ENCODE results near the gene YTHDF1. TPM values are rescaled to one million over a fixed set of nuclear protein-coding genes. Genes with fewer than 3 reads are reported as not detected.

The YTHDF1 gene
- total RNA-seq, 1 donor: 30.7 TPM

DNA sequence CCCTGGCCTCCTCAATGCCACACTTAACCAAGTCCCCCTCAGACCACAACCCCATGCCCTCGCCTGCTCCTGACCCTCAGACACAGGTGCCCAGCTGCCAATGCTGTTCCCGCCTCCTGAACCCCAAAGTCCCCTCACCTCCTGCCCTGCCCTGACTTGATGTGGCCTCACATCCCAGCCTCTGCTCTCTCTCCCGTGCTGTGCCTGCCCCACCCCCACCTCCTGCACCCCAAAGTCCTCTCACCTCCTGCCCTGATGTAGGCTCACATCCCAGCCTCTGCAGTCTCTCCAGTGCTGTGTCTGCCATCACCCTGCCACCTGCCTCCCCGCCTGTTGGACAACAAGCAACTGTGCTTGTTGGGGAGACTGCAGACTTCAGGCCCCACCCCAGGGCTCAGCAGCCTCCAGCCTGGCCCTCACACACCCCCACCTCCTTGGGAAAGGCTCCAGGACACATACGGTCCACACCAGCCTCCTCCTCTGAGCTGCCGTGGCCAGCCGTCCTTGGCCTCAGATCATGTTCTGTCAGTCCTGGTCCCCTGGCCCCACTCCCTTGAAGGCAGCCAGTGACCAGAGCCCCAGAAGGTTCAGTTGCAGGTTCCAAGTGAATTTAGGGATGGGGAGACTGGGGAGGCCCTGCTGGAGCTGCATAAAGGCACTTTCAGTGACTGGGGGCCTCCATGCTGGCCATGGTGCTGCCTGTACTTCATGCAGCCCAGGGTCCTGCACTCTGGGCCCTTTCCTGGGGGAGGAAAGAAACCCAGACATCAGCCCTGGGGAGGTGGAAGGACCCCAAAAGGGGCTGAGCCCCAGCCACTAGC lies 28.4 kb downstream of the YTHDF1 start:
- H3K4me3 ChIP-seq (ENCODE audit: low read depth, low read length): no peak overlapping the region
- no peak for DNase-seq (ENCODE audit: low read depth)
- no peak for TF ChIP-seq CTCF (IDR thresholded peaks at IDR 0.05; ENCODE audit: insufficient read depth, low read depth, low read length)

DNA sequence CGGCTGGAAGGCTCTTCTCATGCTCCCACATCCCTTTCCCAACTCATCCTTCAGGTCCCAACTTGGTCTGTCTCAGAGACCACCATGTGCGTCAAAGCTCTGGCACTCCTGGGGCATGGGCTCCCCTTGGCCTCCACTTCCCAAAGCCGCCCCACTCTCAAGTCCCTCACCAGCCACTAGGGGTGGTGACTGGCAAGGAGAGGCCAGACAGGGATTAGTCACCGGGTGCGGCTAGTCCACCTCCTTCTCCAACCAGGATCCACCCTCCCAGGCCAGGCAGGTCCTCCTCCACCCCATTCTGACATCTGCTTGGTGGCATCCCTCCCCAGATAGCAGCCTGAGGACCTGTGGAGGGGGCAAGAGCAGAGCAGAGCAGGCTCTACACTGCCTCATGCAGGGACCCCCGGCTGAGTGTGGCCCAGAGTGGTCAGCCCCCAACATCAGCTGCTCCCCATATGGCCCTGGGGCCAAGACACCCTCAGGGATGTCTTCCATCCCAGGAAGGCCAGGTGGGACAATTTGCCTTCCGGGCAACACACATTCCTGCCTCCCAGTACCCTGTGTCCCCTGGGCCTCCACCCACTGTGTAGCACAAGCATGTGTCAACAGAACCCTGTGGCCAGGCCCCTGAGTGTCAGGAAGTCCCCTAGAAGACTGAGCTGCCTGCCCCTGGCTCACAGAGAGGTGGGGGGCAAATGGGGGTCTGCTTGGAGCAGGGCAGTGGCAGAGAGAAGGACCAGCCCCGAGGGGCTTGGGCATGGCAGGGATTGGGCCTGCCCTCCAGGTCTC lies 29.2 kb downstream of the YTHDF1 start:
- no peak overlapping the region for H3K4me3 ChIP-seq (ENCODE audit: low read depth, low read length)
- TF ChIP-seq CTCF (IDR thresholded peaks at IDR 0.05; ENCODE audit: insufficient read depth, low read depth, low read length): peak; percentile 18
- DNase-seq (ENCODE audit: low read depth): no peak

DNA sequence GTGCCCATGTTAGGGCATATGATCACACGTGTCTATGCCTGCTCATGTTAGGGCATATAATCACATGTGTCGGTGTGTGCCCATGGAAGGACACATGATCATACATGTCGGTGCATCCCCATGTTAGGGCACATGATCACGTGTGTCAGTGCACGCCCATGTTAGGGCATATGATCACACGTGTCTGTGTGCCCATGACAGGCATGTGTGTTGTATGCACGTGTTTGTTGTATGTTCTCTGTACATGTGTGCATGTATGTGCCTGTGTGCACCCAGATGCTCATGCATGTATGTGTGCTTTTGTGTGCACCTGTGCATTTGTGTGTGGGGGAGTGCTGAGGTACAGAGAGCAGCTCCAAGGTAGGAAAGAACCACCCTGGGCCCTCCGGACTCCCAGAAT lies 29.8 kb downstream of the YTHDF1 start:
- no peak for TF ChIP-seq CTCF (IDR thresholded peaks at IDR 0.05; ENCODE audit: insufficient read depth, low read depth, low read length)
- H3K4me3 ChIP-seq (ENCODE audit: low read depth, low read length): no peak overlapping the region
- DNase-seq (ENCODE audit: low read depth): no peak

- no peak for TF ChIP-seq CTCF (IDR thresholded peaks at IDR 0.05; ENCODE audit: insufficient read depth, low read depth, low read length)
Measured at GRCh38 chr20:63185215-63185796, 30.6 kb downstream of the YTHDF1 start.

GRCh38 chr20:63183422-63184146 lies 32.3 kb downstream of the YTHDF1 start:
- DNase-seq (ENCODE audit: low read depth): peak; percentile 38
- peak; percentile 87 for TF ChIP-seq CTCF (IDR thresholded peaks at IDR 0.05; ENCODE audit: insufficient read depth, low read depth, low read length)

More at GRCh38 chr20:63185215-63185796, 30.6 kb downstream of the YTHDF1 start:
- no peak for DNase-seq (ENCODE audit: low read depth)
- no peak overlapping the region for H3K4me3 ChIP-seq (ENCODE audit: low read depth, low read length)

GRCh38 chr20:63182946-63183415 lies 33.0 kb downstream of the YTHDF1 start:
- no peak for TF ChIP-seq CTCF (IDR thresholded peaks at IDR 0.05; ENCODE audit: insufficient read depth, low read depth, low read length)
- DNase-seq (ENCODE audit: low read depth): no peak
- H3K4me3 ChIP-seq (ENCODE audit: low read depth, low read length): no peak overlapping the region

More at GRCh38 chr20:63183422-63184146, 32.3 kb downstream of the YTHDF1 start:
- no peak overlapping the region for H3K4me3 ChIP-seq (ENCODE audit: low read depth, low read length)

Measured in fibroblast of villous mesenchyme (primary cell).